Thyroid gland (tissue), 4 donors: Measurements from ENCODE around the gene AGBL5. TPM values are rescaled to one million over a fixed set of nuclear protein-coding genes. Genes with fewer than 3 reads are reported as not detected.
"Not testable (repeated sequence)": the region's sequence is repeated elsewhere in the genome, so short reads cannot be mapped to it uniquely, and the experiment has no call there.

ENCODE experiments used
- DNase-seq, 2 donors: peaks; one replicate each; pipeline ENCODE4 v3.0.0-alpha.2; 2019
- H3K27ac ChIP-seq, 3 donors: fragments of 200-600 bp; sonication (generic); 1 replicate in 2 of 3; 2 replicates in 1 of 3; pipeline ENCODE4 v1.5.1; 2016 to 2019; ENCODE audit warnings: mild to moderate bottlenecking in 1 of 3, moderate library complexity in 1 of 3
- H3K27me3 ChIP-seq: fragments of 200-600 bp; sonication (generic); one replicate; pipeline ENCODE4 v1.5.1; 2019
- H3K36me3 ChIP-seq, 2 donors: fragments of 200-600 bp; sonication (generic); one replicate each; pipeline ENCODE4 v1.5.1; 2016 to 2019
- H3K4me1 ChIP-seq, 2 donors: fragments of 200-600 bp; sonication (generic); one replicate each; pipeline ENCODE4 v1.5.1; 2017 to 2019
- H3K4me3 ChIP-seq, 3 donors: fragments of 200-600 bp; sonication (generic); replicated peaks in 1 of 3; 1 replicate in 2 of 3; 2 replicates in 1 of 3; pipeline ENCODE4 v1.5.1; 2016; ENCODE audit warnings: mild to moderate bottlenecking in 1 of 3
- H3K9me3 ChIP-seq: fragments of 200-600 bp; sonication (generic); one replicate; pipeline ENCODE4 v1.5.1; 2017
- CTCF ChIP-seq, 6 experiments: fragments of 200-600 bp in 3 of 6; fragments of 450-650 bp in 3 of 6; sonication (generic) in 3 of 6; IDR thresholded peaks; one replicate each; pipeline ENCODE4 v1.5.1; 2016 to 2019; ENCODE audit warnings: antibody characterized with exemption in 6 of 6, mild to moderate bottlenecking in 2 of 6, inconsistent platforms in 1 of 6, moderate library complexity in 1 of 6
- POLR2A ChIP-seq, 2 donors: fragments of 450-650 bp; IDR thresholded peaks; one replicate each; pipeline ENCODE4 v1.6.1; 2017; ENCODE audit warnings: antibody characterized with exemption in 2 of 2, mild to moderate bottlenecking in 2 of 2, moderate library complexity in 1 of 2
- WGBS, 2 donors: methylation state at CpG; one replicate each; pipeline ENCODE4 v1.1.5; 2017; 5-methylcytosine and 5-hydroxymethylcytosine counted together
- intact Hi-C: fragments of 100-400 bp; cut with DNase I; formaldehyde crosslinking; loops from one replicate; pipeline ENCODE4 v1.15.1; 2023
- total RNA-seq, 4 donors: library from RNA; depleted of rRNA; stranded (reverse); fragments of >200 nt; gene quantifications; one replicate each; pipeline ENCODE4 v1.2.3, GENCODE V29; 2016

Gene AGBL5
- total RNA-seq, 4 donors from 2014 or later = 29.1 to 40.0 (median 31.6) TPM

- intact Hi-C loops = no loop called here
- H3K27me3 ChIP-seq = no peaks in the 10 kb centered on the region
- H3K9me3 ChIP-seq = no peaks in the 10 kb centered on the region
- H3K4me3 ChIP-seq = peak within 1 kb of the TSS in 1 of 3 donors; percentile 24
- TF ChIP-seq POLR2A (IDR thresholded peaks at IDR 0.05) (no peak), CTCF (IDR thresholded peaks at IDR 0.05) (no peak)
- H3K27ac ChIP-seq = no peak within 1 kb of the TSS
- H3K4me1 ChIP-seq = peaks cover 4 to 15% of the 10 kb centered on the region in 2 donors
- H3K36me3 ChIP-seq = no peaks in the 10 kb centered on the region
- no peak for DNase-seq
- WGBS, 2 donors = 9 to 15% methylated on average over 20 to 48 of the region's 84 CpGs
Measured at GRCh38 chr2:27118525-27119329, 67.3 kb downstream of the AGBL5 start, which contains the start of gene CGREF1. Gene CGREF1, minus strand, starts transcription at chr2:27119128. Its CDS starts 14,762 bp downstream, at chr2:27104366.

GRCh38 chr2:27119330-27119670 lies 67.8 kb downstream of the AGBL5 start:
- H3K9me3 ChIP-seq, H3K27ac ChIP-seq, DNase-seq, intact Hi-C loops, H3K27me3 ChIP-seq, H3K36me3 ChIP-seq: not testable (repeated sequence)
- H3K4me3 ChIP-seq = peak overlapping the region in 1 of 3 donors; percentile 24
- 78 to 83% methylated on average over 8 of the region's 8 CpGs for WGBS, 2 donors
- H3K4me1 ChIP-seq = peaks cover 4 to 20% of the 10 kb centered on the region in 2 donors

Other genes starting within 250 kb of the AGBL5 start
- gene DPYSL5, start 203.5 kb upstream of the AGBL5 start, total RNA-seq = not detected
- 10 to 100 TPM; 12.9 to 21.2 (median 17.0) TPM for gene MAPRE3, start 81.0 kb upstream of the AGBL5 start, total RNA-seq
- gene TMEM214, start 18.7 kb upstream of the AGBL5 start, total RNA-seq = 10 to 100 TPM; 43.3 to 93.8 (median 78.9) TPM
- 100 to 1,000 TPM; 235 to 467 (median 261) TPM for gene OST4, start 20.0 kb downstream of the AGBL5 start, total RNA-seq
- gene EMILIN1, start 26.9 kb downstream of the AGBL5 start, total RNA-seq = 10 to 100 TPM; 18.6 to 45.4 (median 29.3) TPM
- 1 to 10 TPM in 3 of 4 donors, under 1 TPM in 1; 0.44 to 2.3 (median 1.7) TPM for gene KHK, start 35.1 kb downstream of the AGBL5 start, total RNA-seq
- 1 to 10 TPM in 2 of 4 donors, not detected in 2; 3.7 to 8.5 TPM for gene CGREF1, start 67.5 kb downstream of the AGBL5 start, total RNA-seq
- 1 to 10 TPM in 1 of 4 donors, under 1 TPM in 3; 0.44 to 1.1 (median 0.76) TPM for gene ABHD1, start 72.1 kb downstream of the AGBL5 start, total RNA-seq
- gene PREB, start 83.0 kb downstream of the AGBL5 start, total RNA-seq = 10 to 100 TPM; 52.4 to 84.0 (median 55.2) TPM
- gene PRR30, start 87.7 kb downstream of the AGBL5 start, total RNA-seq = under 1 TPM in 2 of 4 donors, not detected in 2; 0.27 to 0.67 TPM
- under 1 TPM in 1 of 4 donors, not detected in 3; 0.13 TPM for gene TCF23, start 97.3 kb downstream of the AGBL5 start, total RNA-seq
- gene ATRAID, start 160.4 kb downstream of the AGBL5 start, total RNA-seq = 100 to 1,000 TPM; 149 to 345 (median 254) TPM
- gene SLC5A6, start 160.6 kb downstream of the AGBL5 start, total RNA-seq = 10 to 100 TPM; 10.9 to 34.0 (median 22.0) TPM
- gene CAD, start 165.7 kb downstream of the AGBL5 start, total RNA-seq = 10 to 100 TPM; 16.5 to 31.9 (median 28.2) TPM
- gene SLC30A3, start 211.4 kb downstream of the AGBL5 start, total RNA-seq = under 1 TPM; 0.33 to 0.98 (median 0.80) TPM
- 1 to 10 TPM in 2 of 4 donors, under 1 TPM in 1, not detected in 1; 0.33 to 2.1 (median 1.1) TPM for gene DNAJC5G, start 223.8 kb downstream of the AGBL5 start, total RNA-seq
- 1 to 10 TPM in 1 of 4 donors, under 1 TPM in 2, not detected in 1; 0.22 to 1.6 (median 0.54) TPM for gene TRIM54, start 230.8 kb downstream of the AGBL5 start, total RNA-seq